ENCODE data around the gene LRCH2. TPM values are rescaled to one million over a fixed set of nuclear protein-coding genes. Genes with fewer than 3 reads are reported as not detected.
"Not testable (repeated sequence)": the region's sequence is repeated elsewhere in the genome, so short reads cannot be mapped to it uniquely, and the experiment has no call there.

LRCH2 gene
- total RNA-seq, 2 experiments from 2014 or later, result not detected

- Mint-ChIP-seq H3K4me3 (no peak overlapping the region), H3K9me3 (no peaks in the 10 kb centered on the region), H3K27ac (no peak overlapping the region), H3K4me1 (no peaks in the 10 kb centered on the region), H3K27me3 (peaks cover 16% of the 10 kb centered on the region), H3K36me3 (no peaks in the 10 kb centered on the region)
- POLR2A ChIA-PET, result no interaction called here
- DNase-seq, result no peak
- no peak for ATAC-seq (ENCODE audit: low read depth)
These were observed 565 bp upstream of the LRCH2 start for GRCh38 chrX:115234461-115234860.

- no peaks in the 10 kb centered on the region for H3K36me3 Mint-ChIP-seq
- H3K4me3 Mint-ChIP-seq, result no peak overlapping the region
- peaks cover 16% of the 10 kb centered on the region for H3K27me3 Mint-ChIP-seq
- DNase-seq (no peak), ATAC-seq (ENCODE audit: low read depth) (no peak)
- no peaks in the 10 kb centered on the region for H3K4me1 Mint-ChIP-seq
- H3K27ac Mint-ChIP-seq, result no peak overlapping the region
- POLR2A ChIA-PET, result no interaction called here
- no peaks in the 10 kb centered on the region for H3K9me3 Mint-ChIP-seq
These were observed 881 bp downstream of the LRCH2 start for GRCh38 chrX:115232933-115233496.

DNA sequence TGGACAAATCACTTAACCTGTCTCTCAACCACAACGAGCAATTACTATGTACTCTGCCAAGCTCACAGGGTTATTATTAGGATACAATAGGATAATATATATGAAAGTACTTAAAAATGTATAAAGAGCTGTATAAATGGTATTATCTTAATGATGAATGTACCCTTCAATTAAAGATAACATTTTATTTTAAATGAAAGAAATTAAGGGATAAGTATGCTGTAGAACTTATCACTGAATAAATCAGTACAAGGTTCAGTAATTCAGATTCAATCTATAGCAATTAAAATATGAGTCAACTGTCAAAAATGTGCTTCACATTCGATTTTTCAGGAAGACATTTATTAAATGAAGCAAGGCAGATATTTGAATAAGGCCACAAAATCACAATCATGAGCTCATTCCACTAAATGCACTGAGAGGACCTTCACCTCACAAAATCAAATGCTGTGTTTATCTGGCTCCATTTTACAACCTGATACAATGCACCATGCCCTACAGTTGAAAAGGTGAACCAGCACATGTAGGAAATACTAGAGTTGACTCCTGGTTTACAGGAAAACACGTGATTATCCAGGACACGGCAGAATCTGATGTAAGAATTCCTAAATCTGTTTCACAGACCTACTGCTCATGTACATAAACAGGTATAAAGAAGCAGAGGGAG lies 4.4 kb downstream of the LRCH2 start:
- no peak for ATAC-seq (ENCODE audit: low read depth)
- no peaks in the 10 kb centered on the region for H3K4me1 Mint-ChIP-seq
- no peak overlapping the region for H3K4me3 Mint-ChIP-seq
- H3K9me3 Mint-ChIP-seq, result no peaks in the 10 kb centered on the region
- H3K36me3 Mint-ChIP-seq, result no peaks in the 10 kb centered on the region
- no peak for DNase-seq
- no peak overlapping the region for H3K27ac Mint-ChIP-seq
- H3K27me3 Mint-ChIP-seq, result peaks cover 13% of the 10 kb centered on the region
- POLR2A ChIA-PET, result no interaction called here

DNA sequence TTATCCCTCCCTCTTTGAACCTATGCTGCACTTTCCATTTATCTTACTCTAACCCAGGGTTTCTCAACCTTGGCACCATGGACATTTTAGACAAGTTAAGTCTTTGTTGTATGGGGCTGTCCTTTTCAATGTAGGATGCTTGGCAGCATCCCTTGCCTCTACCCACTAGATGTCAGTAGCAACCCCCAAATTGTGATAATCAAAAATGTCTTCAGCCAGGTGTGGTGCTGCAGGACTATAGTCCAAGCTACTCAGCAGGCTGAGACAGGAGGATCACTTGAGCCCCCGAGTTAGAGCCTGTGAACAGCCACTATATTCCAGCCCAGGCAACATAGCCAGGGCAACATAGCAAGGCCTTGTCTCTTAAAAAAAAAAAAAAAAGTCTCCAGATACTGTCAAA lies 7.0 kb downstream of the LRCH2 start:
- no peak overlapping the region for H3K27ac Mint-ChIP-seq
- no peaks in the 10 kb centered on the region for H3K9me3 Mint-ChIP-seq
- no peaks in the 10 kb centered on the region for H3K36me3 Mint-ChIP-seq
- POLR2A ChIA-PET, result no interaction called here
- DNase-seq (no peak), ATAC-seq (ENCODE audit: low read depth) (no peak)
- H3K4me3 Mint-ChIP-seq, result no peak overlapping the region
- no peaks in the 10 kb centered on the region for H3K4me1 Mint-ChIP-seq
- H3K27me3 Mint-ChIP-seq, result no peaks in the 10 kb centered on the region

DNA sequence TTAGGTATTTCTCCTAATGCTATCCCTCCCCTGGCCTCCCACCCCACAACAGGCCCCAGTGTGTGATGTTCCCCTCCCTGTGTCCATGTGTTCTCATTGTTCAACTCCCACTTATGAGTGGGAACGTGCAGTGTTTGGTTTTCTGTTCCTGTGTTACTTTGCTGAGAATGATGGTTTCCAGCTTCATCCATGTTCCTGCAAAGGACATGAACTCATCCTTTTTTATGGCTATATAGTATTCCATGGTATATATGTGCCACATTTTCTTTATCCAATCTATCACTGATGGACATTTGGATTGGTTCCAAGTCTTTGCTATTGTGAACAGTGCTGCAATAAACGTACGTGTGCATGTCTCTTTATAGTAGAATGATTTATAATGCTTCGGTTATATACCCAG lies 16.6 kb downstream of the LRCH2 start:
- DNase-seq; H3K4me1 Mint-ChIP-seq; H3K4me3 Mint-ChIP-seq; H3K36me3 Mint-ChIP-seq; H3K27me3 Mint-ChIP-seq; H3K27ac Mint-ChIP-seq; POLR2A ChIA-PET; ATAC-seq (ENCODE audit: low read depth); H3K9me3 Mint-ChIP-seq: not testable (repeated sequence)

- no peaks in the 10 kb centered on the region for H3K9me3 Mint-ChIP-seq
- POLR2A ChIA-PET, result no interaction called here
- ATAC-seq (ENCODE audit: low read depth), result no peak
- no peak for DNase-seq
- H3K4me3 Mint-ChIP-seq, result no peak overlapping the region
- H3K27me3 Mint-ChIP-seq, result no peaks in the 10 kb centered on the region
- no peaks in the 10 kb centered on the region for H3K4me1 Mint-ChIP-seq
- no peaks in the 10 kb centered on the region for H3K36me3 Mint-ChIP-seq
- H3K27ac Mint-ChIP-seq, result no peak overlapping the region
These were observed 19.3 kb downstream of the LRCH2 start for GRCh38 chrX:115214605-115215004.

GRCh38 chrX:115214151-115214550 lies 19.7 kb downstream of the LRCH2 start:
- Mint-ChIP-seq H3K36me3 (no peaks in the 10 kb centered on the region), H3K27me3 (no peaks in the 10 kb centered on the region), H3K27ac (no peak overlapping the region), H3K9me3 (no peaks in the 10 kb centered on the region), H3K4me3 (no peak overlapping the region), H3K4me1 (no peaks in the 10 kb centered on the region)
- POLR2A ChIA-PET, result no interaction called here
- DNase-seq (no peak), ATAC-seq (ENCODE audit: low read depth) (no peak)

GRCh38 chrX:115209547-115209946 lies 24.3 kb downstream of the LRCH2 start:
- H3K27me3 Mint-ChIP-seq; H3K4me3 Mint-ChIP-seq; H3K4me1 Mint-ChIP-seq; DNase-seq; H3K27ac Mint-ChIP-seq; H3K36me3 Mint-ChIP-seq; POLR2A ChIA-PET; H3K9me3 Mint-ChIP-seq; ATAC-seq (ENCODE audit: low read depth): not testable (repeated sequence)

DNA sequence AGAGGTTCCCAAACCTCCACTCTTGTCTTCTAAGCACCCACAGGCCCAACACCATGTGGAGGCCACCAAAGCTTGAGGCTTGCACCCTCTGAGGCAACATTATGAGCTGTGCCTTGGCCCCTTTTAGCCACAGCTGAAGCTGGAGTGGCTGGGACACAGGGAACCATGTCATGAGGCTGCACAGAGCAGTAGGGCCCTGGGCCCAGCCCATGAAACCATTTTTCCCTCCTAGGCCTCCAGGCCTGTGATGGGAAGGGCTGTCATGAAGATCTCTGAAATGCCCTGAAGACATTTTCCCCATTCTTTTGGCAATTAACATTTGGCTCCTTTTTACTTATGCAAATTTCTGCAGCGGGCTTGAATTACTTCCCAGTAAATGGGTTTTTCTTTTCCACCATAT lies 29.9 kb downstream of the LRCH2 start:
- Mint-ChIP-seq H3K36me3 (no peaks in the 10 kb centered on the region), H3K27ac (no peak overlapping the region), H3K4me3 (no peak overlapping the region), H3K27me3 (no peaks in the 10 kb centered on the region), H3K9me3 (peaks cover 2% of the 10 kb centered on the region), H3K4me1 (no peaks in the 10 kb centered on the region)
- no peak for DNase-seq
- ATAC-seq (ENCODE audit: low read depth), result no peak
- POLR2A ChIA-PET, result no interaction called here

DNA sequence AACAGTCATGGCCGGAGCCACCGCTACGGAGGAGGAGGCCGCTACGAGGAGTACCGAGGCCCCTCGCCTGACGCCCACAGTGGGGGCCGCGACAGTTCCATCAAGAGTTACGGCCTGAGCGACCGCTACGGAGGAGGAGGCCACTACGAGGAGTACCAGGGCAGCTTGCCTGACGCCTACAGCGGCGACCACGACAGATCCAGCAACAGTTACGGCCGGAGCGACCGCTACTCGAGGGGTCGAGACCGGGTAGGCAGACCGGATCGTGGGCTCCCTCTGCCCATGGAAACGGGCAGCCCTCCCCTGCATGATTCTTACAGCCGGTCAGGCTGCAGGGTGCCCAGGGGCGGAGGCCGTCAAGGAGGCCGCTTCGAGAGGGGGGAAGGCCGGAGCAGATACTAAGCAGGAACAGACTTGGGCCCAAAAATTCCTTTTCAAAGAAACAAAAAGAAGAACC lies 41.6 kb downstream of the LRCH2 start:
- H3K27me3 Mint-ChIP-seq, result no peaks in the 10 kb centered on the region
- peaks cover 2% of the 10 kb centered on the region for H3K9me3 Mint-ChIP-seq
- DNase-seq (no peak), ATAC-seq (ENCODE audit: low read depth) (no peak)
- no peaks in the 10 kb centered on the region for H3K4me1 Mint-ChIP-seq
- POLR2A ChIA-PET, result no interaction called here
- H3K27ac Mint-ChIP-seq, result no peak overlapping the region
- no peaks in the 10 kb centered on the region for H3K36me3 Mint-ChIP-seq
- no peak overlapping the region for H3K4me3 Mint-ChIP-seq

DNA sequence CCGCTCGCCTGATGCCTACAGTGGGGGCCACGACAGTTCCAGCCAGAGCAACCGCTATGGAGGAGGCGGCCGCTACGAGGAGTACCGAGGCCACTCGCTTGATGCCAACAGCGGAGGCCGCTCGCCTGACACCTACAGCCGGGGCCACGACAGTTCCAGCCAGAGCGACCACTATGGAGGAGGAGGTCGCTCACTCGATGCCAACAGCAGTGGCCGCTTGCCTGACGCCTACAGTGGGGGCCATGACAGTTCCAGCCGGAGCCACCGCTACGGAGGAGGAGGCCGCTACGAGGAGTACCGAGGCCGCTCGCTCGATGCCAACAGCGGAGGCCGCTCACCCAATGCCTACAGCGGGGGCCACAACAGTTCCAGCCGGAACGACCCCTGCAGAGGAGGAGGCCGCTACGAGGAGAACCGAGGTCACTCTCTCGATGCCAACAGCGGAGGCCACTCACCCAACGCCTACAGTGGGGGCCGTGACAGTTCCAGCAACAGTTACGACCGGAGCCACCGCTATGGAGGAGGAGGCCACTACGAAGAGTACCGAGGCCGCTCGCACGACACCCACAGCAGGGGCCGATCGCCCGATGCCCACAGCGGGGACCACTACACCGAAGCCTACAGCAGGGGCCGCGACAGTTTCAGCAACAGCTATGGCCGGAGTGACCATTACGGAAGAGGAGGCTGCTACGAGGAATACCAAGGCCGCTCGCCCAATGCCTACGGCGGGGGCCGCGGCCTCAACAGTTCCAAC lies 42.2 kb downstream of the LRCH2 start:
- no peaks in the 10 kb centered on the region for H3K36me3 Mint-ChIP-seq
- POLR2A ChIA-PET, result no interaction called here
- H3K4me3 Mint-ChIP-seq, result no peak overlapping the region
- no peak overlapping the region for H3K27ac Mint-ChIP-seq
- no peak for DNase-seq
- H3K27me3 Mint-ChIP-seq, result no peaks in the 10 kb centered on the region
- no peaks in the 10 kb centered on the region for H3K4me1 Mint-ChIP-seq
- H3K9me3 Mint-ChIP-seq, result peaks cover 2% of the 10 kb centered on the region
- no peak for ATAC-seq (ENCODE audit: low read depth)

DNA sequence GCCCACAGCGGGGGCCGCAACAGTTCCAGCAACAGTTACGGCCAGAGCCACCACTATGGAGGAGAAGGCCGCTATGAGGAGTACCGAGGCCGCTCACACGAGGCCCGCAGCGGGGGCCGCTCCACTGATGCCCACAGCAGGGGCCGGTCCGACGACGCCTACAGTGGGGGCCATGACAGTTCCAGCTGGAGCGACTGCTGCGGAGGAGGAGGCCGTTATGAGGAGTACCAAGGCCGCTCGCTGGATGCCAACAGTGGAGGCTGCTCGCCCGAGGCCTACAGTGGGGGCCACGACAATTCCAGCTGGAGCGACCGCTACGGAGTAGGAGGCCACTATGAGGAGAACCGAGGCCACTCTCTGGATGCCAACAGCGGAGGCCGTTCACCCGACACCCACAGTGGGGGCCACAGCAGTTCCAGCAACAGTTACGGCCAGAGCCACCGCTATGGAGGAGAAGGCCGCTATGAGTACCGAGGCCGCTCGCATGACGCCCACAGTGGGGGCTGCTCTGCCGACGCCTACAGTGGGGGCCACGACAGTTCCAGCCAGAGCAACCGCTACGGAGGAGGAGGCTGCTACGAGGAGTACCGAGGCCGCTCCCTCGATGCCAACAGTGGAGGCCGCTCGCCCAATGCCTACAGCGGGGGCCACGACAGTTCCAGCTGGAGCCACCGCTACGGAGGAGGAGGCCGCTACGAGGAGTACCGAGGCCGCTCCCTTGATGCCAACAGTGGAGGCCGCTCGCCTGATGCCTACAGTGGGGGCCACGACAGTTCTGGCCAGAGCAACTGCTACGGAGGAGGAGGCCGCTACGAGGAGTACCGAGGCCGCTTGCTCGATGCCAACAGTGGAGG lies 43.0 kb downstream of the LRCH2 start:
- H3K4me3 Mint-ChIP-seq, result no peak overlapping the region
- POLR2A ChIA-PET, result no interaction called here
- no peak for DNase-seq
- peaks cover 2% of the 10 kb centered on the region for H3K9me3 Mint-ChIP-seq
- H3K36me3 Mint-ChIP-seq, result no peaks in the 10 kb centered on the region
- H3K27ac Mint-ChIP-seq, result no peak overlapping the region
- H3K27me3 Mint-ChIP-seq, result no peaks in the 10 kb centered on the region
- H3K4me1 Mint-ChIP-seq, result no peaks in the 10 kb centered on the region
- no peak for ATAC-seq (ENCODE audit: low read depth)

Data from activated naive CD8-positive, alpha-beta T cell treated with anti-CD3 and anti-CD28 coated beads, Interleukin-2, amount 10 ng/mL, durations not matched to agents 7 days and 5 days (primary cell).